GM12891 (cell line): ENCODE data around the gene CDK14.
"Not testable (repeated sequence)": the region's sequence is repeated elsewhere in the genome, so short reads cannot be mapped to it uniquely, and the experiment has no call there.

ENCODE experiments used
- DNase-seq: peaks from one replicate; pipeline ENCODE4 v3.0.0; 2011; ENCODE audit warnings: low spot score; ENCODE audit not compliant: insufficient read length
- FAIRE-seq: peaks from 2 replicates; lab custom pipeline; 2011; peaks lifted over from hg19 to GRCh38; lab: Jason Lieb, UNC
- PAX5 ChIP-seq: IDR thresholded peaks from 2 replicates; pipeline ENCODE4 v1.6.1; 2011; ENCODE audit warnings: low read length, moderate library complexity, mild to moderate bottlenecking; ENCODE audit not compliant: insufficient read depth, severe bottlenecking
- POLR2A ChIP-seq: IDR thresholded peaks from 2 replicates; pipeline ENCODE4 v1.6.1; 2011; ENCODE audit warnings: low read depth, low read length, control low read depth
- POLR2AphosphoS5 ChIP-seq: IDR thresholded peaks from 2 replicates; pipeline ENCODE4 v1.6.1; 2011; ENCODE audit warnings: low read depth, low read length, control low read depth
- POU2F2 ChIP-seq: IDR thresholded peaks from 2 replicates; pipeline ENCODE4 v1.6.1; 2011; ENCODE audit warnings: low read depth, mild to moderate bottlenecking, control low read depth, low read length, moderate library complexity
- SPI1 ChIP-seq: IDR thresholded peaks from 2 replicates; pipeline ENCODE4 v1.6.1; 2011; ENCODE audit warnings: low read depth, low read length, control low read depth
- TAF1 ChIP-seq: IDR thresholded peaks from 2 replicates; pipeline ENCODE4 v1.6.1; 2011; ENCODE audit warnings: low read depth, low read length, control low read depth

CDK14 gene

DNA sequence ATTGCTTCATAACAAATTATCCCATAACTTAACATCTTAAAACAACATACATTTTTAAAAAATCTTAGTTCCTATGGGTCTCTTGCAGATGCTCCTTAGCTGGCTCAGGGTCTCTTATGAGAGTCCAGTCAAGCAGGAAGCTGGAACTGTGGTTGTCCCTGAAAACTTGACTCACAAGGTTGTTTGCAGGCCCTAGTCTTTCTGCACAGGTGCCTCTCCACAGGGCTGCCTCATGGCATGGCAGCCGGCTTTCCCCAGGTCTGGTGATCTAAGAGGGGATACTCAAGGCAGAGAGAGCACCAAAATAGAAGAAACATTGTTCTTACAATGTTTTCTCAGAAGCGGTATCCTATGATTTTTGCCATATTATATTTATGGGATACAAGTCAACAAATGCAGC lies 127.1 kb downstream of the CDK14 start:
- TF ChIP-seq POU2F2 (no peak), POLR2AphosphoS5 (no peak), POLR2A (no peak), TAF1 (no peak), SPI1 (no peak), PAX5 (no peak)
- no peak for FAIRE-seq
- no peak for DNase-seq

- DNase-seq (no peak), FAIRE-seq (no peak)
- TF ChIP-seq TAF1 (no peak), POU2F2 (no peak), PAX5 (no peak), POLR2AphosphoS5 (no peak), POLR2A (no peak), SPI1 (no peak)
These were observed 127.7 kb downstream of the CDK14 start for GRCh38 chr7:90723866-90724265.

DNA sequence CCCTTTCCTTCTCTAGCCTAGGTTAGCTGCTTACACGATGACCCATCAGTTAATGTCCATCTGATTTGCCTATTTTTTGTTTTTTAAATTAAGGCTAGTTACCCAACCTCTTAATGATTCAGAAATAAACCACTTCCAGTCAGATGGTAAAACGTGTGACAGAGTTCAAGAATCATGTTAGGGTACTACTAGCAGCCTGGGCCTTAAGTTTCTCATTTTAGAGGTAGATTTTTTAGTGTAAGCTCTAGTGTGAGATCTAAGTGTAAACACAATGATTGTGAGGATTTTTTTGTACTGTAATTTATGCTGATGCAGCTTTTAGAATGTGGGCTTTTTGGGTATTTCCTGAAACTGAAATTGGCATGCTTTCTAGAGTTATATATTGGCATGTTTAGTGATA lies 130.0 kb downstream of the CDK14 start:
- no peak for FAIRE-seq
- DNase-seq, result no peak
- TF ChIP-seq POLR2A, result no peak
- no peak for TF ChIP-seq TAF1
- TF ChIP-seq POU2F2, result no peak
- TF ChIP-seq PAX5, result no peak
- no peak for TF ChIP-seq SPI1

DNA sequence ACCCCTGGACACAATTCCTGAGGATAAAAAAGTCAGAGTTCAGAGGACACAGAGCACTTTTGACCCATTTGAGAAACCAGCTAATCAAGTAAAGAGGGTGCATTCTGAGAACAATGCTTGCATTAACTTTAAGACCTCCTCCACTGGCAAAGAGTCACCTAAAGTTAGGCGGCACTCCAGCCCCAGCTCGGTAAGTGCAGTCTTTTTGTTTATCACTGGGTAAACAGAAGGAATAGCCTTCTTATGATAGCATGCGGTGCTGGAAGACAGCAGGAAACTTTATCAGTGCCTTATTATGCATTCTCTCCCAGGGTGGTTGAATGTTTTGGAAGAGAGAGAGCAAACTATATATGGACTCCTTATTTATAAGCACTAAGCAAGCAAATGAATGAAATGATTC lies 130.5 kb downstream of the CDK14 start:
- FAIRE-seq (peak; percentile 23), DNase-seq (no peak)
- no peak for TF ChIP-seq POLR2AphosphoS5

DNA sequence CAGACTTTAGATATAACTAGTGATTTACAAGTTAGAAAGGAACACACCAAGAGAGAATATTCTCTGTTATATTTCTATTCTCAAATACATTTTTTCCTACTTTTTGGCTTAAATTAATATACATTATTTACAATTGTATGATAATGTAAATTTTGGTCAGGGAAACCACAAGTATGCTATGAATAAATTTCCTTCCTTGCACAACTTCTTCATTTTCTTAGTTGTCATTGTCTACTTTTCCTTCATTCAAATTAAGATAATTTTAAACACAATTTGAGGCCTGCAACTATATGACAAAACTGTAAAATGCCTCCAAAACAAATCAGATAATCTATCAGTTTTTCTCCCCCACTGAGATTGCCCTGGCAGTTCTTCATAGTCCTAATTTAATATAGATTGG lies 131.3 kb downstream of the CDK14 start:
- no peak for FAIRE-seq
- no peak for TF ChIP-seq TAF1
- TF ChIP-seq POLR2AphosphoS5, result no peak
- TF ChIP-seq SPI1, result no peak
- TF ChIP-seq PAX5, result no peak
- TF ChIP-seq POLR2A, result no peak
- no peak for TF ChIP-seq POU2F2
- no peak for DNase-seq

GRCh38 chr7:90728568-90728967 lies 132.4 kb downstream of the CDK14 start:
- no peak for TF ChIP-seq POLR2AphosphoS5
- no peak for TF ChIP-seq POU2F2
- TF ChIP-seq PAX5, result no peak
- no peak for TF ChIP-seq SPI1
- no peak for TF ChIP-seq TAF1
- no peak for TF ChIP-seq POLR2A
- FAIRE-seq (peak; percentile 35), DNase-seq (no peak)

GRCh38 chr7:90735611-90736280 lies 139.6 kb downstream of the CDK14 start:
- not testable (repeated sequence) for FAIRE-seq

GRCh38 chr7:90736316-90736715 lies 140.2 kb downstream of the CDK14 start:
- FAIRE-seq, result no peak
- no peak for TF ChIP-seq POLR2A
- no peak for TF ChIP-seq PAX5

More at GRCh38 chr7:90735611-90736280, 139.6 kb downstream of the CDK14 start:
- DNase-seq, result not testable (repeated sequence)

GRCh38 chr7:90736968-90737939 lies 141.1 kb downstream of the CDK14 start:
- DNase-seq (peak; percentile 35), FAIRE-seq (peak; percentile 97)
- TF ChIP-seq SPI1, result peak; percentile 99
- no peak for TF ChIP-seq PAX5
- TF ChIP-seq POLR2A, result no peak
- TF ChIP-seq POU2F2, result 0 out of 2 replicates have a peak, but pooled peaks have one; percentile 51
- TF ChIP-seq TAF1, result no peak

More at GRCh38 chr7:90736316-90736715, 140.2 kb downstream of the CDK14 start:
- DNase-seq, result no peak

GRCh38 chr7:90738249-90738648 lies 142.1 kb downstream of the CDK14 start:
- TF ChIP-seq SPI1 (no peak), TAF1 (no peak), POU2F2 (no peak), POLR2AphosphoS5 (no peak), POLR2A (no peak), PAX5 (no peak)
- DNase-seq (no peak), FAIRE-seq (no peak)
